Glomerular endothelial cell (primary cell): ENCODE measurements around the gene CDH20. TPM values are rescaled to one million over a fixed set of nuclear protein-coding genes. Genes with fewer than 3 reads are reported as not detected.

Experiments
- DNase-seq: peaks from one replicate; pipeline ENCODE4 v3.0.0-alpha.2; 2011; ENCODE audit warnings: low read depth, low spot score; ENCODE audit errors: extremely low read depth
- total RNA-seq: library from RNA; depleted of rRNA; stranded (reverse); fragments of >200 nt; gene quantifications from 2 replicates; pipeline ENCODE4 v1.2.3, GENCODE V29; 2015

The CDH20 gene
- total RNA-seq, 1 donor from 2014 or later = not detected

DNA sequence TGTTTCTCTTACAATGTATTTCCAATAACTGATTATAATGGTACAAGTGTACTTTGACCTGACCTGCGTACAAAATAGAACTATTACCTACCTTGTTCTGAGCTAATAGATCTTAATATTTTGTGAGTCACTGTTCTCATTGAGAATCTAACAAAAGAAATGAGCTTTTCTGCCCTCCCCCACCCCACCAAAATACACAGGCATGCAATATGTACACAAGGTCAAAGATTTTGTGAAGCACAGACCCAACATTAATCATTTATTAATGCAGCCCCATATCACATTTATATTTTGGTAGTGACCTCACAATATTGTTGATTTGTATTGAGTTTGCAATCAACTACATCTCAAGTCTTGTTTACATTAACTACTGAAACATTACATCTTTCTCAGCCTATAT, 86.5 kb downstream of the CDH20 start:
- no peak for DNase-seq

DNA sequence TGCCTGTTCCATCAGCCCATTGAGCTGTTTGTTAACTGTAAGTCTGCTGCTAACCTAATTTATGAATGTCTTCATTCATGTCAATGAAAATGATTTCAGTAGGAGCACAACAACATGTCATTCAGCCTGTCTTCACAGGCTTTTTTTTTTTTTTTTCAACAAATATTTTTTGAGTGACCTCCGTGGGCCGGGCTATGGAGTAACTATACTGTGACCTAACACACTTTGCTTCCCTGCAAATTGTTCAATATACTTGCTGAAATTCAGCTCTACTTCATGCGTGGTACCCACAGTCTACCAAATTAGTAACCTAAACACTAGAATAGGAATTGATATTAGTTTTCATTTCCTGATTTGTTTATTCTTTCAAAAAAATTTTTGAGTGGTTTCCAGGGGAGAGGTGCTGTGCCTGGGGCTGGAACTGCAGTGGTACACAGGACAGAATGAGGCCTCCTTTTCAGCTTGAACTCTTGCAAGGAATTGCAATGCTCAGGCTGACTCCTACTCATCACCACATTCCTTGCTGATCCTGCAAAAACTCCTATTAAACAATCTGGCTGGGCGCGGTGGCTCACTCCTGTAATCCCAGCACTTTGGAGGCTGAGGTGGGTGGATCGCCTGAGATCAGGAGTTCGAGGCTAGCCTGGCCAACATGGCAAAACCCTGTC, 87.1 kb downstream of the CDH20 start:
- no peak for DNase-seq

DNA sequence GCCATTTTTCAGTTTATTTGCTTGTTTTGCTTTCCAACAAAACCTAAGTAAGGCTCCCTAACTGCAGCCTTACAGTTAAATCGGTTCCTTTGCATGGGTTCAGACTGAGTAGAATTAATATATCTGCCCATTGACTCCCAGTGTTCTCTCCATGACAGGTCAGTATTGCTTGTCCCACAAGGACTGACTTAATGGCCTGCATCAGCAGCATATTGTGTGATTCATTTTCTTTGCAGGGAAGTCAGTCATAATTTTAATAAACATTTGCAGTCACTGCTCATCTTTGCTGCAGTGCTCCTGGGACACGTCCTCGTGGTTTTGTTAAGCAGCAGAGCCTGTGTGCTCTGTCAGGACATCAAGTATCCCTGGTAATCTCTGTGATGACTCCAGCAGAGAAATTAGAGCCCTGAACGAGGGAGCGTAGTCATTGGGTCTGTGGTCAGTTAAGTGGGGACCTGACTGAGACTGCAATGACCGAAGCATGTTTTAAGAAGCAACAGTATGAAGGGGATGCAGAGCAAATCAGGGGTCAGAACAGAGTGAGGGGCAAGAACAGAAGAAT, 93.3 kb downstream of the CDH20 start:
- DNase-seq = no peak

DNA sequence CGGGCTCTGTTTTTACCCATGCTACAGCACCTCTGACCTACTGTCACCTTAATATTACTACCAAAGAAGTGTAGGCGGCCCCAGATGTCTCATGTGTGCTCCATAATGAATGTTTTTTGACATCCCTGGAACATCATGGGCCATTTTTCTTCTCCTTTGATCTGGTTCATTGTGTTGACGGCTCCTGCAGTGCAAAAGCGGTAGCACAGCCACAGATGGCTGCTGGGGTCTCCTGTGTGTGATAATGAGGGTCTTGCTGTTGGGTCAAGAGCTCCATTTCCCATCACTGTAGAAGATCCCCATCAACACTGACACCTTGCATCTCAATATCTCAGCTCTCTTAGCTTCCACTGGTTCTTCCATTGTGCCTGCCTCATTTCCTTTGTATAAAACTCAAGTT, 95.0 kb downstream of the CDH20 start:
- no peak for DNase-seq

DNA sequence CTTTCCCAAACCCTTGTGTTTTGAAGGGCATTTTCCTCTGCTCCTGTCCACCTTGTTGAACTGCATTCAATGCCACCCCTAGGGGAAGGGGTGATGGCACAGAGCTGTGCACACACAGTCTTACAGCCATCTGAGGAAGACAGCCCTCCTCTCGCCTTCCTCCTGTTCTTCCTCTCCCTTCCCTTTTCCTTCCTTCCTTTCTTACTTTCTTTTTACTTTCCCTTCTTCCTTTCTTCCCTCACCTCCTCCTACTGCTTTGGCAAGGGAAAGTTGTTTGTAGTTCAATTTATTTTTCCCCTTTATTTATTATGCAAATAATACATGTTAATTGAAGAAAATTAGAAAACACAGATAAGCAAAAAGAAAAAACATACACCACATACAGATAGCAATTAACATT, 99.4 kb downstream of the CDH20 start:
- DNase-seq = no peak

DNA sequence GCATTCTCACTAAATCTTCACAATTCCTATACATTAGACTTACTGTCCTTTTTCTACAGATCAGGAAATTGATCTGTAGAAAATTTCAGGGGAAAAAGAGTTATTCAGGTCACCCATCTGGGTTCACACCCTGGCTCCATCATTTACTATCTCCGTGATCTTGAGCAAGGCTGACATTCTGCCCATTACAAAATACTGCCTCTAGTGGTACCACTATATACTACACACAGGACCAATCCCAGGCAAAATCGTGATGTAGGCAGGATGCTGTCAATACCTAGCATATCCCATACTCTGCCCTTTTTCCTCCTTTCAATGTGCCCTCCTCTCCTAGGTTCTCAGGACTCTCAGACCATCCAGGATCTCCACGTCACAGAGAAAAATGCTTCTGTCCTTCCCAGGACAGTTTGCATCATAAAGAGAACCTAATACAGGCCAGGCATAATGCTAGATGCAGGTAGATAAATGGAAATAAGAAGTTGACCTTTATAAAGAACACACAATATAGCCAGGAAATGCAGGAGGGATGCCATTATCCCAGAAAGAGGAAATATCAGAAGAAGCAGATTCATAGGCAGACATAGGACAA, 101.9 kb downstream of the CDH20 start:
- DNase-seq = no peak

DNA sequence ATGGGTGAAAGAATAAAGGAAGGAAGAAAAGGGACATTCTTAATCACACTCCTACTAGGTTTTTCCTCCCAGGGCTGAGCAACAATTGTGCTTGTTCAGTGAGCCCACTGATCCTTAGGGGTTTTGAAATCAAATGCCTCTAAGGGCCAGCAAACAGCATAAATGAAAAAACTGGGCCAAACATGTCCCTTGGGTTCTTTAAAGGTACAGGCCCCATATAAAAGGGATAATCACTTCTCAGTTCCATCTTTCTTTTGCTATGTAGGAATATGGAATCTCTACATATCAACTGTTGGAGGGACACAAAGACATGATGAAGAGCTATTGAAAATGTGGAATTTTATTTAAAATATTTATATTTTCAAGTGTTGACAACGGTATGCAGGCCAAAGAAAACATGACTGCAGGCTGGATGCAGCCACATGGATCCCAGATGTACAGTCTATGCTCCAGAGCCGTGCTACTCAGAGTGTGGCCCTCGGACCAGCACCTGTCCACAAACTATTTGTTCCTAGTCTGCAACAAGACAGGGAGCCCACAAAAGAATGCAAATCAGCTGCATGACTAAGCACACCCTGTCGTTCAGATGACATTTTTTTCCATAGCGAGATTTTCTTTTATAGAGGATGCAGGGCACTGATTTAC, 110.0 kb downstream of the CDH20 start:
- DNase-seq = no peak

DNA sequence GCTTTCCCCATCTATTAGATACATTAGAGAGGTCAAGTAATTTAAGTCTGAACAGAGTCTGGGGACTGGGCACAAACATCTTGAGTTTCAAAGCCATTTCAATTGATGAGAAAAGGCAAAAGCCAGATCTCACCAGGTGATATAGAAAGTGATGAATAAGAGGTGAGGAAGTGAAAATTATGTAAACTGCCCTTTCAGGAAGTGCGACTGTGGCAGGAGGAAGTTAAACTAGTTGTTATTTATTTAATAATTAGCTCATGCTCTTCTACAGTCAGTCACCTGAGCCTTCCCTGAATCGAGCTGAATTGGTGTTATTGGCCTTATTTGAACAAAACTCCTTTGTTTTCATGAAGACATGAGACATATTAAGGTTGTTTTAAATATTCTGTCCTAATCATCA, 115.1 kb downstream of the CDH20 start:
- no peak for DNase-seq

DNA sequence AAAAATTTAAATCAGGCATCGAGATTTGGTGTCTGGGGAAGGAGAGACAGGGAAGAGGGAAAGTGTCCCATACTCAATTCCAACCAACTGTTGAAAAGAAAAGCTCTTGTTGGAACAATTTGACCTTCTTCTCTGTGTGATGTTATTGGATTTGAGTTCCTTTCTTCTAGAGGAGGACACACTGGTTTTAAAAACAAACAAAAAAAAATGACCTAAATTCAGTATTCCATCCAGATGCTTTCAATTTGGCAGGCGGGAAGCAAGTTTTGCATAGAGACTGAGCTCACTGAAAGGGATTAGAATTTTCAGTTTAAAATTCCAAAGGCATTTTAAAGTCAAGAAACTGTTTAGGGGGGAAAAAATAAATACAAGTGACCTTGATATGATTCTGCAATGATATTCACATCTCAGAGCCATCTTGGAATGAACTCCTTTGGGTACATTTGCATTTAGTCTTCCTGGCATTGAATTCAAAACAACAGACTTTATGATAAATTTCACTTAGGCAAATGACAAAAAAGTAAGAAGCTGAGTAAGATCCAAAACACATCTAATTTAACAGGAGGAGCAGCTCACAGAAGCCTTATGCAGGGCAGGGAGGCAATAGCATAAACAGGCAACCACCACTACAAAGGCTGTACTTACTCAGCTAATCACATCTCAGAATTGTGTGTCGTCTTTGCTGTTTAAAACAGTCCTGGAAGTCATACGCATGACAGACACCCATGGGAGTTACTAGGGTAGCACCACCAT, 126.8 kb downstream of the CDH20 start:
- no peak for DNase-seq

DNA sequence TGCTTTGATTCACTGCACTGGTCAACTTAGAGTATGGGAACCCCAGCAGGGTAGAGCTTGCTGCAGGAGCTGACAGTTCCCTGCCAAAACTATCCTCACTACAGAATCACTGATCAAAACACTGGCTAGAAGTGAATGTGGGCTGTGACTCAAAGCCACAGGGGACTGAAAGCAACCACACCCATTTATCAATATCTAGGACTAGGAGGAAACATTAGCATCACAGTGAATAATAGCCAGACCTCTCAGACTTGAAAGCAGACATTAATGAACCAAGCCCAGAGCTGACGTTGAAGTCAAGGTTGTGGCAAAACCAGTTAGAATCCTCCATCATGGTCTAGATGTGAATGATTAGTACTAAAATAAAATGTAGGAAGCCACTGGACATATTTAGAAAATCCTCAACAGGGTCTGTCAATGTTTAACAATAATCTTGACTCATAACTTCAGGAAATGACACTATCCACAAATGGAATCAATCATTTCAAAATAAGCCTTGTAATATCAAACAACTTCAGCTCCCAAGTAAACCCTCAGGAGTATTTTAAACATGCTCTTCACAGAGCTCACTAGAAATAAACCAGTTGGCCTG, 131.4 kb downstream of the CDH20 start:
- DNase-seq = no peak

DNA sequence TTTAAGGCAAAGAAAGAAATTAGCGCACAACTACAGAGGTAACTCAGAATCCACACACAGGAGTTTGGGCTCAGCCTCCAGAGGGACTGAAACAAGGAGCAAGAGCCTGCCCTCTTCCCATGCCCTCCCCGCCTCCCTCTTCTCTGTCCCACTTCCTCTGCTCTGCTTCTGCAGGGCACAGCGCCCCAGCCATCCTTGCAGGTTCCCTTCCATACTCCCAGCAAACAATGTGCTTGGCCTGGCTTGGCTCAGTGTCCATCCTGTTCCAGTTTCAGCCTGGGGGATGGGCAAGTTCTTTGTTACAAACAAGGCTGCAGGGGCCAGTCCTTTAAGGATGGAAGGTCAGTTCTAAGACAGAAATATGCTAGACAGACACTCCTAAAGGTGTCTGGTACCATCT, 133.5 kb downstream of the CDH20 start:
- DNase-seq = no peak

DNA sequence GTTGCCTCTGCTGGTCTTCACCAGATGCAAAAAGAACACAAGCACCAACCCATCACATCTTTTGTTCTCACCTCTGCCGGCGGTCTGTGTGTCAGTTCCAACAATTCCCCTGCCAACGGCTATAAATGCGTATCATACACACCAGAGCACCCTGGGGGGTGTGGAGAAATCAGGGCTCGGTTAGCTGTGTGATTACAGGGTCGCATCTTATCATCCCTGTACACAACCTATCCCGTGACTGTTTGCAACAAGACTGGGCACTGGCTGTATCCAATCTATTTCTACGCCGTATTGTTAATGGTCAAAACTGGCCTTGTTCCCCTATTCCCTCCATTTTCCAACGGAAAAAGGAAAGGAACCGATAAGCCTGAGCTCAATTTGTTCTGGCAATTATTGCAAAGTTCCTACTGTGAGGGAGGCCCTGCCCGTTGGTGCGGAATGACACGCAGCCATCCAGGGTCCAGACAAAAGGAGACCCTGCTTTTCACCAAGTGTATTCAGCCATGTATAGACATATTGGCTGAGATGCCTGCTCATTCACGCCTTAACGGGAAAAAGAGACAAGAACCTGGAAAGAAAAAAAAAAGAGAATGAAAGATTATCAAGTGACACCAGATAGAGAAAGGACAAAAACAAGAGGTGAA, 136.9 kb downstream of the CDH20 start:
- DNase-seq = no peak

DNA sequence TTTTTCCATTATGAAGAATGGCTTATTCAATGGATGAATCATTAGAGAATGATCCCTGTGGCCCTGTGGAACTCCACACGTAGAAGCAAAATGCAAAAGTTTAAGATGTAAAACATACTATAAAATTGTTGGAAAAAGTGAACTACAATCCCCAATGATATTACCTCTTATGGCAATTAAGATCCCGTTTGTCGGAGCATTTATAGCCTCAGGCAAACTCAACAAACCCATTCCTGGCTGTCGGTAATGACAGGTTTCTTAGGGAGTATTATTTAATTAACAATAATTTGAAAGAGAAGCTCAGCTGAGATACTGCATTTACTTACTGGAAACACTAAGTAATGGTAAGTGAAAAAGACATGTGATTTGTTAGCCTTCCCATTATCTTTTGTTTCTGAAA, 138.3 kb downstream of the CDH20 start:
- DNase-seq = no peak

DNA sequence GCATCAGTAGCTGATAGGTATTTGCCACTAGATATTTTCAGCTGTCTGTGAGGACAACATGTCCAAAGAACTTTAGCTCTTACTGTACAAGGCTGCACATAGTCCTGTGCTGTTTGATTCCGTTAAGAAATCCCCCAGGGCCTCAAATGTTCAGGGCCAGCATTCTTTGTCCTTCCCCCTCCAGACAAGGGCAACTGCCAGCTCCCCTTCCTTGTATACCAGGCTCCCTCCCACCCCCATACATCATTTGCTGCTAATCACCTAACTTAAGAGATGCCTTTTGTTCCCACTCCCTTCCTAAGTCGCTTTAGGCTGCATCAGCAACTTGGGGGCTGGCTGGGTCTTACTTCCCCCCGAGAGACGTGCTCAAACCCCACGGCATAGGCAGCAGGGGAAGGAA, 138.7 kb downstream of the CDH20 start:
- no peak for DNase-seq

DNA sequence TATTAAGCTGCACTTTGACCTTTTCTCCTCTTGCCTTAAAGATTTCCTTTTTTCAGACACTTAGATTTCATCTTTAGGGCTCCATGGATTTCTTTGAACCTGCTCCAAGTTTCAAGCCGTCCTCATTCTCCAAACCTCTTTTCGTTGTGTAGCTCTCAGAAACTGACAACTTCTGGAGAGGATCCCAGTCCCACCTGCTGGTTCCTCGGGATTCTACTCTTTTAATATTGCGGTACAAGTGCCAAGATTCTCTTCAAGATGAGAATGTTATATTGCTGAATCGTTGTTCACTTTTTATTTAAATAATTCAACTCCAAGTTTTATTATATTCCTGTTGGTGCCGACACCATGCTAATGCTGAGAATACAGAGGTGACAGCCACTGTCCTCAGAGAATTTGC, 141.1 kb downstream of the CDH20 start:
- no peak for DNase-seq

DNA sequence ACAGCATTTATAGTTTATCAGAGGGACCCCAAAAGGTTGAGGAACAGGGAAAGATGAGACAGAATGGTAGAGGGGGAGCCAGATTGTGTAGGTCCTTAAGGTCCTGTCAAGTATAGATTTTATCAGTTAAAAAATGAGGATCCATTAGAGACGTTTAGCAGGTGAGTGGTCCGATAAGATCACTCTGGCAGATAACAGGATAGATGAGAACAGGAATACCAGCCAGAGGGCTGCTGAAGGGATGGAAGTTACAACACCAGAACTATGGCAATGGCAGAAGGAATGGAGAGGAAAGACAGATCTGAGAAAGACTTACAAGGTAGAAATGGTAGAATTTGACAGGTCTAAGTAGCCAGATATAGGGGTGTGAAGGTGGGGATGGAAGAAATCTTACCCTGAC, 141.7 kb downstream of the CDH20 start:
- no peak for DNase-seq

DNA sequence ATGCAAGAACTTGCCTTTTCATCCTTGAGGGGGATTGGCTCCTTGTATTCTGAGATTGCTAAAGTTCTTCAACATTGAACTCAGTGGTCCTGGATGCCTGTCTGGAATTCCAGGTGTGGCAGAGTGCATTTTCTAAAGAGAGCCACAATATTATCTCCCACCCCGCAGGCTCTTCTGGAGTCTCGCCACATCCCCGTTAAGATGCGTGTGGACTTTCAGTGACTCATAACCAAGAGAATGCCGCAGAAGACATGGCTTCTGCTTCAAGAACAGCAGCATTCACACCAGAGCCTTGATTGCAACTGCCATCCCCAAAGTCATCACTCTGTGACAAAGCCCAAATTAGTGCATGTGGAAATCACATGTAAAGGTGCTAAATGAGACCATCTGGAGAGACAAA, 142.7 kb downstream of the CDH20 start:
- DNase-seq = no peak

DNA sequence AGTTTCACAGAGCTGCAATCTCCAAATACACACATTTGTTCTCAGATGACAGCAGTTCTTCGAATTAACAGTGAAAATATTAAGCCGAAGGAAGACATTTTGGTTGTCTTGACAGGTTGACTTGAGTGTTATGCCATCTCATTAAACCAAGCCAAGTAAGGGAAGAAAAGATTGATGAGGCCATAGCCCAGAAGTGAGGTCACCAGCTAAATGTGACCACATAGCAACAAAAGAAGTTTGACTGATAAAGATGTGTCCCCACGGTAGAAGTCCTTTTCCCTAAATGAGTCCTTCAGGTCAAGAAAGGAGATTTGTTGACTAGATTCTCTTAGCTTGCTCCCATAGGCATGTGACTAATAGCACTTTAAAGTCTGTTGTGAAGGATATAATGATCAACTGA, 156.1 kb downstream of the CDH20 start:
- no peak for DNase-seq

DNA sequence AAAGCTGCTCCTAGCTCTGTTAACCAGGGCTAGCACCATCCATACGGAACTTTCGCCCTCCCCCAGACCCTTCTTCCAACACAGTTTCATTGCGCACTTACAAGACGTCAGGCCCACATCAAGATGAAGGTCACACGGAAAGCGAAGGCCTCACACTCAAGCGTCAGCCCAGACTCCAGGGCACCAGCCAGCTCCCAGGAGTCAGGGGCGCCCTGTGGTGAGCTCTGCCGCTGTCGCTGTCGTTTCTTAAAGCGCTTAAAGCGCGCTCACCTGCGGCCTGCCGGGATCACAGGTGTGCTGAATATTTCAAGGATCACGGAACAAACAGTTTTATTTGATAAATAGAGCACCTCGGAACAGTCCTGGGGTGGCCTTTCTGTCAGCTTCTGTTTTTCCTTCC, 163.1 kb downstream of the CDH20 start:
- no peak for DNase-seq

DNA sequence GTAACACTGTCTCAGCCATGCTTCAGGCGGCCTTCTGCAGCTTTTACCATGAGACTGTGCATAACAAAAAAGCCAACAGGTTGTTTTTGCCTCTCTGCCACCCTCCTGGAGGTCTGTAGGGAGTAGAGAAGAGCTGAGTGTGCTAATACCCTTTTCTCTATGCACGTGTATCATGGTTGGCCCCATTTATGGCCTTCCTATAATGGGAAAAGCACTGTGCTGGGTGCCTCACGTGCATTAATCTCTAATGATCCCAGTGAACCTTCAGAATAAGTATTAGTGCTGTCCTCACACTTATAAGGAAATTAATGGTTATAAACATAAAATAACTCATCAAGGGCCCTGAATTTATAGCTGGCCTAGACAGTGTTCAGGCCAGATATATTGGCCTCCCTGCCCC, 164.2 kb downstream of the CDH20 start:
- no peak for DNase-seq

DNA sequence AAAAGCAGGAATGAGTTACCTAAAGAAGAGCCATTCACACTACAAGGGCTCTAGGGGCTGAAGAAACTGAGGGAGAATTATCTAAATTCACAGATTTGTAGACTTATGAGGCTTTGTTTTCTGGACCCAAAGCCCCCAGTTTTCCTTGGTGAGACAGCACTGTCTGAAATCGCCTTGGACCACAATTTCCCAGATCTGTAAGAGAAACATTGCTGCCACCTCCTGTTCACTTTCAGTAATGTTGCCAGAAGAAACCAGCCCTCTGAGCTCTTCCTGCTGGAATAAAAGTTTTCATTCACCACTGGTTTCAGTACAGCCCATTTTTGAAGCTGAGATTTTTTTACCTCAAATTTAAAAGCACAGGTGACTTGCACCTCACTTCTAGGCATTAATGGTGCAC, 169.2 kb downstream of the CDH20 start:
- DNase-seq = peak; percentile 36
